GM19455 (cell line): ENCODE results near the gene GANC.
"Not testable (repeated sequence)": the region's sequence is repeated elsewhere in the genome, so short reads cannot be mapped to it uniquely, and the experiment has no call there.

Source experiments
- ATAC-seq: cut with Tn5 transposase; IDR thresholded peaks from one replicate; pipeline ENCODE4 v1.9.1; 2021; ENCODE audit not compliant: unreplicated experiment

GANC gene

GRCh38 chr15:42272939-42273899, at the start of gene GANC, which contains the start of gene TMEM87A:
Gene GANC, plus strand, starts transcription at chr15:42273201. Its CDS starts 1,281 bp downstream, at chr15:42274482.
Gene TMEM87A, minus strand, starts transcription at chr15:42273433. Its CDS starts 35 bp downstream, at chr15:42273398.
- peak; percentile 88 for ATAC-seq

DNA sequence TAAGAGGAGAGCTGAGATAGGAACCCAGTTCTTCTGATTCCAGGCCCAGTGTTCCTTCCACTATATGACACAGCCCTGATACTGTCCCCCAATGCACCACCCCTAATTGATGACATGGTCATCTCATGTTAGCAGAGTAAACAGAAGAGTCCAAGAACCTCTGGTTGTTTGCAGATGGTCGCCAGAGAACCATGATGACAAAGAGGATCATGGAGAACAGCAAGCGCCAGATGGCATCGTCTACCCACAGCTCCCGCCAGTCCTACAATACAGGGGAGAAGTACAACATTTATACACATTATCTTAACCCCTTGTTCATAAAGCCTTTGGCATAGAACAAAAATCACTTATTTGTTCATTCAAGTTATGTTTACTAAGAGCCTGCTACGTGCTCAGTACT, 46.4 kb upstream of the GANC start:
- ATAC-seq = no peak

DNA sequence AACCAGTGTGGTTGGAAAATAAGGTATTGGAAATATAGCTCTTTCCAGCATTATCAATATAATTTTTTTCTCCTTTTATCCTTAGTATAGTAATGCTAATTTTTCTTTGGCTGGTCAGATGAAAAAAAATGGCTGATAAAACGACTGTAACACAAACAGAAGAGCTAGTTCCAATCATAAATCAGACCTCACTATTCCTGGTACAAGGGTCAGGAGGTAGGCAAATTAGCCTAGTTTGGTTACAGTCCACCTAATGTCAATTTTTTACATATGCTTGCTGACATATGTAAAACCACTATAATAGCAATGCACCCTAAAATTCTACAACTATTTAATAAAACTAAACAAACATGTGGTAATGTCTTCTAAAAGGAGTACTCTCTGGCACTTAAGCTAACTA, 45.0 kb upstream of the GANC start:
- no peak for ATAC-seq

- ATAC-seq = not testable (repeated sequence)
Observed at GRCh38 chr15:42228981-42229380, 44.0 kb upstream of the GANC start.

DNA sequence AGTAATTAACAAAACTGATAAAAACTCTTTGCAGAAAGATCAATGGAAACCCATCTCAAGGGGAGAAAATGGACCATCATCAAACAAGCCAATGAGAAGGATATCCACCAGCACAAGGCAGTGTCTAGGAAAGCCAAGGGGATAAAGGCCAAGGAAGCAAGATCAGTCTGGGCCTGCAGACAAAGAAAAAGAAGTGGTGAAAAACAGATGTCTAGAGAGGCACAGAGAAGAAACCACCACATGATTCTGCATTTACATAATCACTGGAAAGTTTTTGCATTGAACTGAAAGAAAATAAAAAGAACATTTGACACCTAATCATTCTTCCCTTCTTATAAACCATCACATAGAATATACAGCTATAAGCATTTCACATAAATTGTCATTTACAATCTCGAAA, 41.9 kb upstream of the GANC start:
- ATAC-seq = no peak

DNA sequence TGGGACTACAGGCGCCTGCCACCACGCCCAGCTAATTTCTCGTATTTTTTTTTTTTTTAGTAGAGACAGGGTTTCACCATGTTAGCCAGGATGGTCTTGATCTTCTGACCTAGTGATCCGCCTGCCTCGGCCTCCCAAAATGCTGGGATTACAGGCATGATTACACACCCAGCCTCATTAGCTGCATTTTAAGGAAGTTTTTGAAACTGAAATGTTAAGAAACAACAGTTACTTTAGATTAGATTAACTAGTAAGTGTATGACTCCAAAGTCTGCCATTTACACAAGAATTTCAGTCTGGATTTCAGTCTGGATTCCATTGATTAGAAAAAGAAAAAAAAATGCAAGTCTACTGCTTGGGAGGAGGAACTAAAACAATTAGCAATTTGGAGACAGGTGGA, 40.4 kb upstream of the GANC start:
- no peak for ATAC-seq

DNA sequence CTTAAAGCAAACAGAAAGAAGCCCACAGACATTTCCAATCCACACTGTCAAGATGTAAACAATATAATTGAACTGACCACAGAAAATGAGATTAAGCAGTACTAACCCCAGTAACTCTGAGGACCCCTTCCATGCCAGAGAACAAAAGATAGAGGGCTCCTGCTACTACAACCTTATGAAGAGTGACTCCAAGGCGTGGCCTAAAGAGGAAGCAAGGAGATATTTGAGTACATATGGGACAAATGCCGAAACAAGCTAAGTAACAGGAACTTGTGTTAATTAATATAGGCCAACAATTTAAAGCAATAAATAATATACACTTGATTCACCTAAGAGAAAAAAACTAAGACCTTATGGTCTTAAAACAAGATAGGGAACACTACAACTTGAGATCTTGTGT, 39.9 kb upstream of the GANC start:
- ATAC-seq = no peak

DNA sequence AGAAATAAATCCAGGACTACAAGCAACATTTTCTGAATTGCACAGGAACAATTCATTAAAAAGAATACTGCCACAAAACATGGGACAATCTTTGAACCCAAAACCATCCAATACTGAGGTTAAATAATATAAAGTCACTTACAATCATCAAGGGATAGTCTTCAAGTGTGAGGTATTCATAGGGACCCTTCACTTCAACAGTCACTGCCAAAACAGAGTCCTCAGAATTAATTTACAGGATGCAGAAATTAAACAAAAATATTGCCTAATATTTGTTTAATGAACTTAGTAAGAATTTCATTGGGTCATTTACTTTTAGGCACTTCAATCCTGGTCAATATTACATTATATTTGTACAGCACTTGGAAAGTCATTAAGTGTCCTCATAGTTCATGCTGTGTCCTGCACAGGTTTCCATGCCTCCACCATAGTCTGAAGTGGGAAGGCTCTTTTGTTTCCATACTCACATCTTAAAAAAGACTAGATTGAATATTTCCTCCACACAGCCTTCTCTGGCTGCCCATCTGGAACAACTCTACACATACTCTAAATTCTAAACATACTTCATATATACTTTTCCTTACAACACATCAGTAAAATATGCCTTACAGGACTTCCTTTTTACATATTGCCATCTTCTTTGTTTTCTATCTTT, 33.3 kb upstream of the GANC start:
- no peak for ATAC-seq

GRCh38 chr15:42240823-42241222, 32.2 kb upstream of the GANC start:
- no peak for ATAC-seq

DNA sequence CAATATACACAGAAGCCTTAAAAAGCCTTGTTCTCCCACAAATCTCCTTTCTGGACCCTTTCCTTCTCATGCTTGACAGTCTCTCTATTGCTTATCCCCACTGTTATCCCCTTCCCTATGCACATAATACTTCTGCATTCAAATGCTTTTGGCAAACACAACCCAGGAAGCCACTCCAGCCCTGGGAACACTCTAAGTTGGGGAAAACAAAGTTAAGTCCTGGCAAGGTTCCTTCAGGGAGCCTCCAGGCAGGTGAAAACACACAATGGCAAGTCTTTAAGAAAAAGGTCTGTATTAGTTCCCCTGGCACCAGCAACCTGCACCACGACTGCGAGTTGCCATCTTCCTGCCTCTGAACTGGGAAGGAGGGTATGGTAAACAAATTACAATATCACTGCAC, 19.7 kb upstream of the GANC start:
- ATAC-seq = no peak

DNA sequence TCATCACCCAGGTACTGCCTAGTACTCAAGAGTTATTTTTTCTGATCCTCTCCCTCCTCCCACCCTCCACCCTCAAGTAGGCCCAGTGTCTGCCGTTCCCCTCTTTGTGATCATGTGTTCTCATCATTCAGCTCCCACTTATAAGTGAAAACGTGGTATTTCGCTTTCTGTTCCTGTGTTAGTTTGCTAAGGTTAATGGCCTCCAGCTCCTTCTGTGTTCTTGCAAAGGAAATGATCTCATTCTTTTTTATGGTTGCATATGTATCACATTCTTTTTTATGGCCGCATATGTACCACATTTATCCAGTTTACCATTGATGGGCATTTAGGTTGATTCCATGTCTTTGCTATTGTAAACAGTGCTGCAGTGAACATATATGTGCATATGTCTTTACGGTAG, 8.2 kb upstream of the GANC start:
- no peak for ATAC-seq

DNA sequence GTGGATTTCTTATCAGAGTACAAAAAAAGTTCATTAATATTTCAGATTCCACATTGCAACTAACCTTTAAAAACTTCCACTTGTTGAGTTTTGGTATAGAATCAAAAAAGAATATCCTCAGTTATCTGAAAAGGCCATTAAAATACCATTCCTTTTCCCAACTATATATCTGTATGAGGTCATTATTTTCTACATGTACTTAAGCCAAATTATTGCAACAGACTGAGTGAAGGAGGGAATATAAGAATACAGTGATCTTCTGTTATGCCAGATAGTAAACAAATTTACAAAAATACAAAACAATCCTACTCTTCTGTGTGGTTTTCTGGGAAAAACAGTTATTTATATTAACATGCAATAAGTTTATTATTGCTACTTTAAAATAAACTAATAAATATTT, 5.7 kb upstream of the GANC start:
- ATAC-seq = no peak

DNA sequence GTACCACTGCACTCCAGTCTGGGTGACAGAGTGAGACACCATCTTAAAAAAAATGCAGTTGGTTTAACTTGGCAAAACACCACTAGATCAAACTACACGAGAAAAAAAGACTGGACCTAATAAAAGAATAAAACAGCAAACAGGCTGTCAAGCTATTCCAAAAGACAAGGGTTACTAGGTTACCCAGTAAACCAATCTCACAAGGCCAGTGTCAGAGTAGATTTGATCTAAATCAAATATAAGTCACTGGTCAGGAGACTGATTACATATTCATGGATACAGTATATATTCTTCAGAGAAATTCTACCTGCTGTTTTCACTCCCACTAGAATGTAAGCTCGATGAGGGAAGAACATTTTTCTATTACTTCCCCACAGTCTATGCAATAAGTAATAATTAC, 2.5 kb upstream of the GANC start:
- ATAC-seq = no peak

DNA sequence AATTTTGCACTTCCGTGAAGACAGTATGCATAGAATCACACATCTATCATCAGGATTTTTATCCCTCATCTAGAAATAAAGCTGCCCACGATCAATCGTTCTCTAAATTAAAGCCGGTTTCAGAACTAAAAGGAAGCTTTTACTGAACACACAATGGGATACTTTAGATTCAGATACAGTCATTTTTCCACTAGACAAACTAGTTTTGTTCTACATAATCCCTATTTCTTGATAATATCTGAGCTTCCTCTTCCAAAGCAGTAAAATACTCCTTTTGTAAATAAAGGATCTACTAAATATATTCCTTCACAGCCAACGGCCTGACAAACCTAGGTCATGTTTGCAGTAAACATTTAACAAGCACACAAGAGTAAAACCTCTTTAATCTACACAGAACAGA, 2.0 kb upstream of the GANC start:
- no peak for ATAC-seq

DNA sequence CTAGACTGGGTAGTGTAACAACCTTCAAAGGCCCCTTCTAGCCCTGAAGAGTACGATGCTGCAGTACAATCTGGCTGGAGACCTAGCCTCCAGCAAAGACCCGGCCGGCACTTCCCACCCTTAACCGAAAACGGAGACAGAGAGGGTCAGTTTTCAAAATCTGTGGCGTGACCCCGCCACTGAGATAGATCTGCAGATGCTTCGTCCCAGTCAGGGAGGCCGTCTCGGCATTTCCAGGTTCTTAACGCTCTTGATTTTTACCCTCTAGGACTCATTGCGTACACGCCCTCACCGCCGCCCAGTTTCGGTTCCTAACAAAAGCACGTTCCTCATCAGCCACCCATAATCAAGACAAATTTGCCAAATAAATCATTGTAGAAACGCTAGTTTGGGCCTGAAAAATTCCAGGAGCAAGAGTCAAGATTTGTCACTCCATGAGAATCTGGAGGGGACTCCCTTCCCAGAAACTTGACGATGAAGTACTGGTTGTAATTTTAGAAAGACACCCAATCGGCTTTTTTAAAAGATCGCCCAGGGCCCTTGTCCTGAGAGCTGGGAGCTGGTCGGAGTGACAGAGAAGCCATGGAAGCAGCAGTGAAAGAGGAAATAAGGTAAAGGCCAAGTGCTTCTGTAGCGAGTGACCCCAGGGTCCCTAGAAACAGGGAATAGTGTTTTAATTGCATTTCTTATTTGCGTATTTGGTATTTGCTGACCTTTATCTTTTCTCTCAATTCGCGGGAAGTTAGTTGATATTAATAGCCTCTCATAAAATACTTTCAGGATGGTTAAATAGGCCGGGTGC, 1.1 kb downstream of the GANC start:
- ATAC-seq = peak; percentile 25

DNA sequence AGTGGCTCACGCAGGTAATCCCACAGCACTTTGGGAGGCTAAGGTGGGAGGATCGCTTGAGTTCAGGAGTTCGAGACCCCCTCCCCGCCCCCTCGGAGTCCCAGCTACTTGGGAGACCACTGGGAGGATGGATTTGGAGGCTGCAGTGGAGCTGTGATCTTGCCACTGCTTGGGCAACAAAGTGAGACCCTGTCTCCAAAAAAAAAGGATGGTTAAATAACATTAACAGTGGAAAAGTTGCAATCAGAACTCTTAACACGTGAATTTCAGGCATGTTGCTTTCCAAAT, 1.6 kb downstream of the GANC start:
- ATAC-seq = no peak

DNA sequence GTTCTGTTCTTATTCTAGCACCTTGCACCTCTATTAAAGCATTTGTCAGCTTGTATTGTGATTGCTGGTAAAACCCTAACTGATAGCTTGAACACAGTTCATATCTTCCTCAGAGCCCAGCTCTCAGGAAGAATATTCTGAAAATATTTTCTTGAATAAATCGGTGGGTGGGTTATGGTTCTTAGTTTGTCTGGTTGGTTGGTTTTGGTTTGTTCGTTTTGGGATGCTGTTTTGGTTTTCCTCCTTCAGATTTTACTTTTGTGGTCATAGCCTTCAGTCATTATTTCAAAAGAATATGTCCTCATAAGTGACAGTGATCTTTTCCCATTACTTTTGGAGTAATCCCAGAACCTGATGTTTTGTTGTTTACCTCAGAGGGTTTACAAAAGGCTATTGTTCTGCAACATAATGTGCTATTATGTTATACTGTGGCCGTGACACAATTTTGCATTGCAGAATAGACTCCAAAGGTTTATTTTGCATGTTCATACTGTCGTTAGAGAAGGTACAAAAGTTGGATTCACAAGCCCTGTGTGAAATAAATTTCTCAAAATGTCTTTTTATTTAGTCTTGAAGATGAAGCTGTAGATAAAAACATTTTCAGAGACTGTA, 2.9 kb downstream of the GANC start:
- ATAC-seq = no peak

DNA sequence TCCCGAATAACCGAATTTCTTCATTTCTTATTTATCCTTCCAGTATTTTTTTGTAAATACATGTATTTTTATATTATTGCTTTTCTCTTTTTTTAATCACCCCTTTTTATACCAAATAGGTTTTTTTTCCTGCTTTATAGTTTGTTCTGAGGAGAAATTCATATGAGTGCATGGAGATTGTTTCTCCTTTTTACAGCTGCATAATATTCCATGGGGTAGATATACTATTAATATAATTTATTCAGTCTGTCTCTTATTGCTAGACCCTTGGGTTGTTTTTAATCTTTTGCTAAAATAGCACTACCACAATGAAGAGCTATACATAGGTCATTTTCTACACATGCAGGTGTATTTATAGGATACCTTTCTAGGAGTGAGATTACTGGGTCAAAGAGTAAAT, 3.8 kb downstream of the GANC start:
- no peak for ATAC-seq

- no peak for ATAC-seq
Observed at GRCh38 chr15:42279234-42279723, 6.3 kb downstream of the GANC start.

DNA sequence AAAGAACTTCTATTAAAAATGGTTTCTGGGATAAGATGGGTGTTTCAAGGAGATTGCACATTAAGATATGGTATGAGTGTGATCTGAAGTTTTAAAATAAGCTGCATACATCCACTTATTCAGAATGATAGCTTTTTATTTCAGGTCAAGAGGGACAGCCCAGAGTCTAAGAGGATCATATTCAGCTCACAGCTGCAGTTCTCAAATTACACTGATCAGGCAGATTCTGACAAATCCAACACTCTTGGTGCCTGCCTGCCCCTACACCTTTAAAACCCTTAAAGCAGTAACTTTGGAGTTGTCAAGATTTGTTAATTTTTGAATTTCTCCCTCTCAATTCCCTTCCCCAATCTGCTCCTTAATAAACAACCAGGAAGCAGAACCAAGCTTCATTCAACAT, 9.3 kb downstream of the GANC start:
- ATAC-seq = no peak

DNA sequence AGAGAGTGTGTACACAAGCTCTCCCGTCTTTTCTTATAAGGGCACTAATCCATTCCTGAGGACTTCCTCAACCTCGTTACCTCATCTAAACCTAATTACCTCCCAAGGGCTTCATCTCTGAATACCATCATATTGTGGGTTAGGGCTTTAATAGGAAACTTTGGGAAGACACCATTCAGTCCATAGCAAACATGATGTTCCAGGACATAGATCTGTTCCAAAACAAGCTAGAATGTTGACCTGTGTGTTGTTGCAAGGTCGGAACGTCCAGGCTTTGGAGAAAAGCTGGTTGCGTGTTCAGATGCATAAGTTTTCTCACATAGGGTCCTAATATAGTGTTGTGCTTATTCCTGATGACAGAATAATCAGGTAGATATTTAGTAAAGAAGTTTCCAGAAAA, 9.9 kb downstream of the GANC start:
- ATAC-seq = no peak
